NOMO-1 (cell line): Measurements from ENCODE around the gene GMPR.
"Not testable (repeated sequence)": the region's sequence is repeated elsewhere in the genome, so short reads cannot be mapped to it uniquely, and the experiment has no call there.

ENCODE experiments used
- DNase-seq, 2 experiments: peaks; one replicate each; lab custom pipeline; 2025; ENCODE audit not compliant: unreplicated experiment in 2 of 2; lab: John Stamatoyannopoulos, UW

GMPR gene

DNA sequence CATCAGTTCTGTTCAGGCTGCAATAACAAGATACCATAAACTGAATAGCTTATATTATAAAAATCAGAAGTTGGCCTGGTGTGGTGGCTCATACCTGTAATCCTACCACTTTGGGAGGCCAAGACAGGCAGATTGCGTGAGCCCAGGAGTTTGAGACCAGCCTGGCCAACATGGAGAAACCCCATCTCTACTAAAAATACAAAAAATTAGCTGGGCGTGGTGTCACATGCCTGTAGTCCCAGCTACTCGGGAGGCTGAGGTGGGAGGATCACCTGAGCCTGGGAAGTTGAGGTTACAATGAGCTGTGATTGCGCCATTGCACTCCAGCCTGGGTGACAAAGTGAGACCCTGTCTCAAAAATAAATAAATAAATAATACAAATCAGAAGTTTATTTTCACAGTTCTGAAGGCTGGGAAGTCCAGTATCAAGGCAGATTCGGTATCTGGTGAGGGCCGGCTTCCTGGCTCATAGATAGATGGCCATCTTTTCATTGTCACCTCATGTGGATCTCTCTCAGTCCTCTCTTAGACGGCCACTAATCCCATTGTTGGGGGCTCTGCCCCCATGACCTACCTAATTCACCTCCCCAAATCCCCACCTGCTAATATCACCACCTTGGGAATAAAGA is 31.2 kb downstream of the GMPR start:
- DNase-seq: not testable (repeated sequence)

DNA sequence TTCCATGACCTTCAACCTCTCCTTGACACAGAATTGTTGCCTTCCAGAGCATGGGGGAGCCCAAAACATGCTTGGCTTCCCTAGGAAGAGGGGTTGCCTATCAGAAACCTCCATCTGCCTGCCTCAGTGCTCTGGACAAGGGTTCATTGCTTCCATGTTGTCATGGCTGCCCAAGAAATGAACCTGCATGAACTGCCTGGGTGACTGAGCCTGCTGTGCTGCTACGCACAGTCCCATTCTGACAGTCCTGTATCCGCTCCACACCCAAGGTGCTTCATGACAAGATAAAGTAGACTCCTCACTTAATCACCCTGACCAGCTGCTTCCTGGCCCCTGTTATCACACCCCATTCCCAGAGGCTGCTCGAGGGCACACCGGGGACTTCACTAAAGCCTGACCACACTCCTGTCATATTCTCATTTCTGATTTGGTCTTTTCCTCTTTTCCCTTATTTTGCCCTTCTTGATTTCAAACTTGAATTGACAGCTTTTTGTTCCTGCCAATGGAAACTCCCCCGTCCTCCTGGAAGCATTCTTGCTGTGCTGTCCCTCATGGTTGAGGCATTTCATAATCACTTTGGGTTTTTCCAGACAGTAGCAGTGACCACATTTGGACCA is 31.9 kb downstream of the GMPR start:
- DNase-seq: no peak

DNA sequence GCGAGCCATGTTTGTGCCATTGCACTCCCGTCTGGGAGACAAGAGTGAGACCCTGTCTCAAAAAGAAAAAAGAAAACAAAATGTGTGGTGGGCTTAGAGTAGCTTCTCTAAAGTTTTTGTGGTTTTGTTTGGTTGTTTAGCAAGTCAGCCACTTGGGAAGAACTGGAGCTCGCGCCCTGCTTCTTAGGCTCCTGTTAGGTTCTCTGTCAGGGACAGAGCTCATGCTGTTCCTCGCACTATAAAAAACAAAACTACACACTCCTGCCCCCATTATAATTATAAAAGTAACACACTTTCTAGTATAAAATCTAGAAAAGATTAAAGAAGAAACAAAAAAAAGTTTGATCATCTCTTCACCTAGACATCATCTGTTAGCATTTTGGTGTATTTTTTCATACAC is 33.0 kb downstream of the GMPR start:
- no peak for DNase-seq

DNA sequence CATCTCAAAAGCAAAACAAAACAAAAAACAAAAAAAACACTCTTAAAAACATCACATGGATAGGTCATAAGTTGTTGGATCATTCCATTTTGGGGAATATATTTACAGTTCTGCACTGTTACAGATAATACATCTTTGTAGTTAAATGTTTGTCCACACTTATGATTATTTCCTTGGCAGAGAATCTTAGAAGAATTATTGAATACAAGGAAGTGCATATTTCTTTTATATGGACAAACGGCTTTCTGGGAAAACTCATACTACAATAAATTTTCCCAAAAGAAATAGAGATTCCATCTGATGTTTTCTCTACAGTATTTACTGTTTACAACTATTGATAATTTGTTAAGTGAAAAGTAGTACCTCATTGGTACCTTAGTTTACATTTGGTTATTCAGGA is 33.8 kb downstream of the GMPR start:
- DNase-seq: no peak

DNA sequence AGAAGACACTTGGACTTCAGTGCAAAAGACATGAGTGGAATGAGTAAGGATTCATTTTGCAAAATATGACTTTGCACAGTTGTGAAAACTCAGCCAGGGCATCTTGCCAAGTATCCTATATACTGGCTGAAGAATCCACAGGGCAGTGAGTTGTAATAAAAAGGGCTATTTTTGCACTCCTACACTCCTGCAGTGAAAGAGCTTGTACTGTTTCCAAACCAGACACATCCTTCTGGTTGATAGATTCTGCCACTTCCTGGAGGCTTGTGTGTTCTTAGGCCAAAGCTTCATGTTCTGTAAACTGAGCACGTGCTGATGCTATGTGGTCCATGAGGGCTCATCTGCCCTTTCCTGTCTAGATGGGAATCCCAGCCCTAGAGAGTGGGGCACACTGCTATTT is 34.9 kb downstream of the GMPR start:
- no peak for DNase-seq

DNA sequence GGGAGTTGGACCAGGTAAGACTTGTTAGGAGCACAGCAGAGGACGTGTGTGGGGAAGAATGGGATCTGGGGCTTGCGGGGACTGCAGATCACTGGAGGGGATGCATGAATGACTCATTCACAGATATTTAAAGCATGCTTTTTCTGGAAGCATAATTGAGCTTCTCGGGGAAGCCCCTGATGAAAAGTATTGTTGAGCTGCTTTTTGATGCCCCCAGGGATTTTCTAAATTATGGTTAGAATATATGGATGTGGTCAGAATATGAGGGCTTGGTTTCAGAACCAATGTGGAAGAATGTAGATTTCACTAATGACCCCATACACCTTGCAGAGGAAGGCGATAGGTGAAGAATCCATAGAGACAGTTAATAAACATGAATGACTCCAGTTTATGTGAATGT is 36.1 kb downstream of the GMPR start:
- DNase-seq: no peak

DNA sequence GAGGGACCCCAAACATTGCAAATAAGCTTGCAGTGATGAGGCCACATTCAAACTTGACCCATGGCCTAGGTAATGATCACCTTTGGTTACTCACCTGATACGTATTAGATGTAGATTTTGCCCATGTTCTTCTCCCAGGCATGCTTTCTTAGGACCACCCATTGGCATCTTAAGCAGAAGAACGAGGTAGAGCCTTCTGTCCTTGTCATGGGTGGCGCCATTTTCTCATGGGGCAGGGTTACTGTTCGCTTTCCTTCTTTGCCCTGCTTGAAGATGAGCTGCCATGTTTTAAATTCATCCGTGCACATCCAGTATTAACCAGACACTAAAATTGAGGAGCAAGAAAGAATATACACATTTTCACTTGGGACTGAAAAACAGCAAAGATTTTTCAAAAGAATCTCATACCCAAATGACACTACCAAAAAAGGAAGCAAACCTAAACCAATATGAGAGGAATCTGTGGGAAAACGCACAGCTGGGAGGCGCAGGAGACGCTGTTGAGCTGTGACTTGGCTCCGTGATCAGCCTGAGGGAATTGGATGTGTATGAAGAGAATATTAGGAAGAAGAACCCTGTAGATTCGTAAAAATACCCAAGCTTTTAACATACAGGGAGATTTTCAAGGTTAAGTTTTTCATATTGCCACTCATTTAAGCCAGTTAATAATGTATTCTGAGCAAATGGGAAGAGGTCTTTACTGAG is 36.6 kb downstream of the GMPR start:
- no peak for DNase-seq

DNA sequence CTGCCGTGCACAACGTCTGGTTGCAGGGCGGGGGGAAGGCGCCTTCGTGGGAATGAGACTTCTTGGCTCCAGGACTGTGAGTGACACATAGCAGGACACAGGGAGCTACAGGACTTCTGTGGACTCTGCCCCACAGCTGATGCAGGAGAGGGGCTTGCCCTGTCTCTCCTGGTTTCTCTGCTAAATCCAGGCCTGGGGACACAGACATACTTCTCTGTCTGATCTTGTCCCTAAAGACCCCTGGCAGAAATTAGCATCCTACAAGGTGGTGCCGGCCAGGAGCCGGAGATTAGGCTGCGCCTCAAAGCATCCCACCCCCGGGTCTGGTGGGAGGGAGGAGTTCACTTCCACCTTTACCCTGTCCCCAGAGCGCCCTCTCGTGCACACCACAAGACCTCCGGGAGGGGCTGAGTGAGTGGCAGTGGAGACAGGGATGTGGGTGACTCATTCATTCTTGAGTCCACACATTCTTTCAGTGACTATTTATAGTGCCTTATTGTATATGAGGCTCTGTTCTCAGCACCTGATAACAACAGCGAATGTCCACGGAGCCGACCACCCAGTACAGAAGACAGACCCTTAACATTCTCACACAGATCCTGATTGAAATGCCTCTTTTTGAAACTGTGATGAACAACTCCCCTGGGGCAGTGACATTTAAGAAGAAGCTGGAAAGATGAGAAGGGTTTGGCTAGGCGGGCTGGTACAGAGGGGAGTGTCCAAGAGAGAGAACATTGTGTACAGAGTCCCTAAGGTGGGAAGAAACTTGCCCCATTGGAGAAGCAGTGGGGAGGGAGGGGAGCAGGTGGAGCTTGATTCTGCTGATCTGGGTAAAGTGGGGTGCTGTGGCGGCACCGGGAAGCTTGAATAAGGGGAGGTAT is 39.0 kb downstream of the GMPR start:
- peak; percentile 74 to 87 for DNase-seq

DNA sequence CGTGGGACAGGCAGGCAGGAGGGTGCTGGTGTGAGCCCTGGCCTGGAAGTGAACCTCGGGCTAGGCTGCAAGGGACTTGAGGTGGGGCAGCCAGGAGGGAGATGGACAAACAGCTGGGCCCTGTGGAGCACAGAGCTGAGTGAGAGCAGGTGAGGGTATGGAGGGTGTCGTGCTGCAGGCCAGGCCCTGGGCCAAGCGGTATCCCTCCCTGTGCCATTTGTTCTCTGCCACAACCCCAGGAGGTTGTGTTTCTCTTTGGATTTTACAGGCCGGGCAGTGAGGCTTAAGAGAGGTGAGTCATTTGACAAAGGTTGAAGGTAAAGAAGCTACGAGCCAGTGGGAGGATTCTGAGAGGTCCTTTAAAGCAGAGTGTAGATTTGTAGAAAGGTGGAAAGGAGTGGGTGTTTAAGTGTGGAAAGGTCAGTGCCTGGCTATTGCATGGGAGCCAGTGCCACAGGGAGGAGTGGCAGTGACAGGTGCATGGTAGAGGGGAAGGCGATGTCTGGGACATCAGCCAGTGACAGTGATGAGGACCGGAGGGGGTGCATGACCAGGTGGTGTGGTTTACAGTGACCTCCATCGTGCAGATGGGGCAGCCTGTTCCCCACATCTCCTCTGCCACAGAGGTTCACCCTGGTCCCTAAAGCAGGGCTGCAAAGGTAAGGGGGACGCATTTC is 39.8 kb downstream of the GMPR start:
- no peak for DNase-seq

DNA sequence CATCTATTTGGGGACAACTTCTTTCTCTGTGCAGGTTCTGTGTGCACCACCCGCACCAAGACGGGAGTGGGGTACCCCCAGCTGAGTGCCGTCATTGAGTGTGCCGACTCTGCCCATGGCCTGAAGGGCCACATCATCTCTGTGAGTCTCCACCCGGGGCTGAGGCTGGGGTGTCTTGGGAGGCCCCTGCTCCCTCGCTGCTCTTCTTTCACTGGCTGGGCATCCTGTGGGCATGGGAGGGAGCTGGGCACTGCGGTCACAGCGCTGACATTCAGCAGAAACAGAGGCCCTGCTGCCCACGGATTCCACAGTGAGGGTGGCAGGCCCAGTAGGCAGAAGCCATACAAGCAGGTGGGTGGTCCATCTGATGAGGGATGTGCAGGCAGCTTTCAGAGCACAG is 40.4 kb downstream of the GMPR start:
- DNase-seq: no peak

DNA sequence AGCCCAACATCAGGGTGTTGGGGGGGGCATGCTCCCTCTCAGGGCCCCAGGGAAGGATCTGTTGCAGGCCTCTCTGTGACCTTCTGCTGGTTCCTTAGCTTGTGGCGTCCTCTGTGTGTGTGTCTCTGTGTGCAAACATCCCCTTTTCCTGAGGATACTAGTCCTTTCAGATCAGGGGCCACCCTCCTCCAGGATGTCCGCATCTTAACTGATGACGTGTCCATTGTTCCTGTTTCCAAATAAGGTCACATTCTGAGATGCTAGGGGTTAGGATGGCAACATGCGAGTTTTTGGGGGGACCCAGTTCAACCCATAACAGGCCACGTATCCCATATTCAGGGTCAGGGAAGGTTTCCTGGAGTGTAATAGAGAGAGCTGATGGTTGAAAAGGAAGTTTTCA is 40.9 kb downstream of the GMPR start:
- DNase-seq: no peak

DNA sequence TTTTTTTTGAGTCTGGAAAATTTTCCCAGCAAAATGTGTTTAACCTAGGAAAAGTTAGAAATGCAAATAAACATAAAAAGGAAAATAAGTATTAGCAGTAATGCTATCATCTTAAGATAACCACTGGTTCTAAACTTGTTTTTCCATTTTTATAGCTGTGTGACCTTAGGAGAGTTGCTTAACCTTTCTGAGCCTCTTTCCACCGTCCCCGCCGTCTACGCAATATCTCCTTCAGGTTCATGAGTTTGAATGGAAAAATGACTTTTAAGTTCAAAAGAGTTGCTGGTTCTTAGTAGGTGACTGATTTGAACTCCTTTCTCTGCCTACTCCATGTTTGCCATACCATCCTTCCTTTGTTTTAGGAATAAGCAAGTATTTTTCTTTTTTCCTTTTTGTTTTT is 44.0 kb downstream of the GMPR start:
- no peak for DNase-seq

DNA sequence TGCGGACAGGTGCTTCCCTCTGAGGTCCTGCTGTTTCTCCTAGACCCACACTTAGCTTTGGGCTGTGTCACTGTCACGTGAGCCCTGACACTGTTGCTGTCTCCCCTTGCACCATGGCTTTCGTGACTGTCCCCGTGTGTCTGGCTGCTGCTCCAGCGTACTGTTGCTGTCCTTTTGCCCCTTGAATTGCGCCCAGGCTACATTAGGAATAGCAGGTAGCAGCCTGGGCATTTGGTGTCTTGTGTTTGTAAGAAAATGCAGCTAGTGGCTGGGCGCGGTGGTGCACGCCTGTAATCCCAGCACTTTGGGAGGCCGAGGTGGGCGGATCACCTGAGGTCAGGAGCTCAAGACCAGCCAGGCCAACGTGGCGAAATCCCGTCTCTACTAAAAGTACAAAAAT is 46.1 kb downstream of the GMPR start:
- DNase-seq: no peak

DNA sequence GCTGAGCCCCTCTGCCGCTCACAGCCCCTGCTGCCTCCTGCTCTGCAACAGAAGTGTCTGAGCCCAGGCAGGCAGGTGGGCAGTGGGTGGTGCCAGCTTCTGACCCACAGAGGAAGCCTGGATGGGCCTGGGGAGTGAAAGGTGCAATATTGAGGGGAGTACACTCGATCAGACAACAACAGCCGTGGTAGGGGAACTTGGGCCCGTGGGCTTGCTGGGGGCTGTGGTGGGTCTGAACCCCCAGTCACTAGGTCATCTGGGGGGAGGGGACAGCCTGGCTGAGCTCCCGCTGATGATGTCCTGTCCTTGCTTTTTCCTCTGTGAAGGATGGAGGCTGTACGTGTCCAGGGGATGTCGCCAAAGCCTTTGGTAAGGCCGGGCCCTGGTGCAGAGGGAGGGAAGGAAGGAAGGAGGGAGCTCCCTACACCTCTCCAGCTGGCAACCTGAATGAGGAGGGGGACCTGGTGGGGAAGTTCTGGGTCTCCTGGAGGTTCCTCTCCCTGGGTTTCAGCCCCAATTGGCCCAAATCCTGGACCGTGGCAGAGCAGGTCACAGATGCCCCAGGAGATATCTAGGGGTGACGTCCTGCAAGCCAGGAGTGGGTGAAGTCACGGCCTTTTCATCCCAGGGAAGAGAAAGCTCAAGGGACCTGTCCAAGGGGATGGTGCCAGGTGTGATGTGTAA is 47.2 kb downstream of the GMPR start:
- no peak for DNase-seq

DNA sequence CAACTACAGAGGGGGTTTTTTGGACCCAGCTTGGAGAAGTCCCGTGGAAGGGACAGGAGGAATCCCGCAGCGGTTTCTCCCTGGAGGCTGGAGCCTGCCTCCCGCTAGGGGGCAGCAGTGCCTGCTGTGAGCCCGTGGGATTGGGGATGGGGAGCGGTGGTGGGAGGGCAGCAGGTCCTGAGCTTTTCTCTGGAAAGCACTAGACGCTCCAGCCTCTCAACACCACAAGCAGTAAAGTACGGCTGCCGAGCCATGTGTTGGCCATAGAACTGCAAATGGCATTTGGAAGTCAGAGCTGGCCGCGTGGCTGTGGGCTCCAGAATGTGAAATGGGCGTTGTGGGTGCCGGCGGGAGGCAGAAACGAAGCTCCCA is 47.8 kb downstream of the GMPR start:
- peak in 1 of 2 experiments; percentile 6 for DNase-seq

DNA sequence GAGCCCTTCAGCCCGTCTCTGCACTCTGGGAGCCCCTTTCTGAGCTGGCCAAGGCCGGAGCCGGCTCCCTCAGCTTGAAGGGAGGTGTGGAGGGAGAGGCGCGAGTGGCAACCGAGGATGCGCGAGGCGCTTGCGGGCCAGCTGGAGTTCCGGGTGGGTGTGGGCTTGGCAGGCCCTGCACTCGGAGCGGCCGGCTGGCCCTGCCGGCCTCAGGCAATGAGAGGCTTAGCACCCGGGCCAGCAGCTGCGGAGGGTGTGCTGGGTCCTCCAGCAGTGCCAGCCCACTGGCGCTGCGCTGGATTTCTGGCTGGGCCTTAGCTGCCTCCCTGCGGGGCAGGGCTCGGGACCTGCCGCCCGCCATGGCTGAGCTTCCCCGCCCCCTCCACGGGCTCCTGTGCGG is 49.8 kb downstream of the GMPR start:
- DNase-seq: no peak

DNA sequence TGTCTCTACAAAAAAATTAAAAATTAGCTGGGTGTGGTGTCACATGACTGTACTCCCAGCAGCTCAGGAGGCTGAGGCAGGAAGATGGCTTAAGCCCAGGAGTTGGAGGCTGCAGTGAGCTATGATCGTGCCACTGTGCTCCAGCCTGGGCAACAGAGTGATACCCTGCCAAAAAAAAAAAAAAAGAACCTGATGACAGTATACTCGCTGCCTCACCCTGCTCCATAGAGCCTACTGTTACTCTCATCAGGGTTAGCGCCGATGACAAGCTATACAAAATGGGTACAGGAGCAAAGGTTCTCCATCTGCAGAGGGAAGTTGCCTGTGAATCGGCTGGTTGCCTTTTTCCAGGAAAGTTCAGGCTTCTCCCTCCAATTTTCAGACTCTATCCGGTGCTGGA is 53.4 kb downstream of the GMPR start:
- no peak for DNase-seq

DNA sequence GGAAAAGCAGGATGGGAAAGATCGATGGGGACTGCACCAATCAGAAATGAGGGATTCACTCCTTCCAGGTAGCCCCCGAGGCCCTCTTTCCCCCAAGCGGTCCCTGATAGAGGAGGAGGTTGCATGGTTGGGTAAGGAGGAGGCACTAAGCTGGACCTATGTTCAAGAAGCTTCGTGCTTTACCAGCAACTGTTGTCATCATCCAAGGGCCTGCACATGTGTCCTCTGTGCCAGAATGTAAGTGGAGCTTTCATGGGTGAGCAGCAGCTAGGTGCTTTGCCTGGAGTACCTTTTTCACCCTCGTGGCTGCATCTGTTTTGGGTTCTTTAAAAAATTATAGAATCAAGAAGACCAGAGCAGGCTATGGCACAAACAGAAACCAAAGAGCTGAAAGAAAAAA is 54.0 kb downstream of the GMPR start:
- no peak for DNase-seq

DNA sequence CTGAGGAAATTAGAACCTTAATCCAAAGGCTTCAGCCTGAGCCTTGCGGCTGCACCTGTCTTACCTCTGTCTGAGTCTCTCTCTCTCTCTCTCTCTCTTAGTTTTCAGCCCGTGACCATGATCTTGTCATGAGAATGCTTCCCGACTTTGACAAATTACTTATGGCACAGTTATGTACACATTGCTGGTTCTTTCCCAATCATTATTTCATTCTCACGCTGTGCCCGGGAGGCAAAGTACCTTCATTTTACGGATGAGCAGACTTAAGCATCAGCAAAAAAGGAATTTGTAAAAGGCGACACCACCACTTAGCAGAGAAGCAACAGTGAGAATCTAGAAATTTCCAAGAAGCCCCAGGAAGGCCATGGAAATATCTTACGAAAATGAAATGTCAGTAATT is 54.6 kb downstream of the GMPR start:
- DNase-seq: no peak

DNA sequence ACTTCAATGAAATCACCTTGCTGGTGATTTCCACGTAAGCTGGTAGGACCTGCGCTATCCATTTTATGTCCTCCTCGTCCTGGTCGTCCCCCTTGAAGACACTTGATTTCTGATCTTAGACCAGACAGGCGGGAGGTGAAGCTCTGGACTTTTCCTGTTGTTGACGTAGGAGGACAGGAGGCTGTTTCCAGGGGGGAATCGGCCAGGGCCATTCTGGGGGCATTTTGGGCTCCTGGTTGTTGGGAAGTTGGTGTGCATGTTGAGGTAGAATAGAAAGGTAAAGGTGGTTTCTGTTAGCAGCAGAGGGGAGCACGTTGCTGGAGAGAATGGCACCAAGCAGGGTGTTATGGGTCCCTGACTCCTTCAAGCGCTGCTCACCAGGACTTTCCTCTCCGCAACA is 56.0 kb downstream of the GMPR start:
- no peak for DNase-seq
